ENCODE data around the gene GALNS.

Gene GALNS

GRCh38 chr16:88793251-88793954 lies 63.3 kb downstream of the GALNS start:
- Histone ChIP-seq H4K20me1 (ENCODE audit: low read depth, low read length) (no peaks in the 10 kb centered on the region), H3K27me3 (ENCODE audit: low read length) (no peaks in the 10 kb centered on the region), H2AFZ (ENCODE audit: low read depth, low read length, severe bottlenecking) (no peak overlapping the region), H3K27ac (ENCODE audit: low read depth, low read length) (no peak overlapping the region), H3F3A (ENCODE audit: insufficient read depth) (no peaks in the 10 kb centered on the region), H3K4me2 (ENCODE audit: low read depth, low read length, poor library complexity, severe bottlenecking) (no peak overlapping the region), H3K4me3 (ENCODE audit: insufficient read depth, low read length, poor library complexity, severe bottlenecking) (no peak overlapping the region), H3K79me2 (ENCODE audit: insufficient read depth, low read length) (no peaks in the 10 kb centered on the region), H3K9me2 (replicated peaks; ENCODE audit: insufficient read depth, low read length) (no peaks in the 10 kb centered on the region), H3K9me3 (ENCODE audit: insufficient read depth, low read length) (no peaks in the 10 kb centered on the region), H3K36me3 (ENCODE audit: low read length) (no peaks in the 10 kb centered on the region), H3K9ac (ENCODE audit: low read length) (no peak overlapping the region)
- no peak for TF ChIP-seq EZH2phosphoT487 (conservative IDR thresholded peaks at IDR 0.05; ENCODE audit: low read length)
- TF ChIP-seq, protein P1, sequence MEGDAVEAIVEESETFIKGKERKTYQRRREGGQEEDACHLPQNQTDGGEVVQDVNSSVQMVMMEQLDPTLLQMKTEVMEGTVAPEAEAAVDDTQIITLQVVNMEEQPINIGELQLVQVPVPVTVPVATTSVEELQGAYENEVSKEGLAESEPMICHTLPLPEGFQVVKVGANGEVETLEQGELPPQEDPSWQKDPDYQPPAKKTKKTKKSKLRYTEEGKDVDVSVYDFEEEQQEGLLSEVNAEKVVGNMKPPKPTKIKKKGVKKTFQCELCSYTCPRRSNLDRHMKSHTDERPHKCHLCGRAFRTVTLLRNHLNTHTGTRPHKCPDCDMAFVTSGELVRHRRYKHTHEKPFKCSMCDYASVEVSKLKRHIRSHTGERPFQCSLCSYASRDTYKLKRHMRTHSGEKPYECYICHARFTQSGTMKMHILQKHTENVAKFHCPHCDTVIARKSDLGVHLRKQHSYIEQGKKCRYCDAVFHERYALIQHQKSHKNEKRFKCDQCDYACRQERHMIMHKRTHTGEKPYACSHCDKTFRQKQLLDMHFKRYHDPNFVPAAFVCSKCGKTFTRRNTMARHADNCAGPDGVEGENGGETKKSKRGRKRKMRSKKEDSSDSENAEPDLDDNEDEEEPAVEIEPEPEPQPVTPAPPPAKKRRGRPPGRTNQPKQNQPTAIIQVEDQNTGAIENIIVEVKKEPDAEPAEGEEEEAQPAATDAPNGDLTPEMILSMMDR (IDR thresholded peaks at IDR 0.05; ENCODE audit: insufficient read depth, low read length, poor library complexity, severe bottlenecking), result no peak

DNA sequence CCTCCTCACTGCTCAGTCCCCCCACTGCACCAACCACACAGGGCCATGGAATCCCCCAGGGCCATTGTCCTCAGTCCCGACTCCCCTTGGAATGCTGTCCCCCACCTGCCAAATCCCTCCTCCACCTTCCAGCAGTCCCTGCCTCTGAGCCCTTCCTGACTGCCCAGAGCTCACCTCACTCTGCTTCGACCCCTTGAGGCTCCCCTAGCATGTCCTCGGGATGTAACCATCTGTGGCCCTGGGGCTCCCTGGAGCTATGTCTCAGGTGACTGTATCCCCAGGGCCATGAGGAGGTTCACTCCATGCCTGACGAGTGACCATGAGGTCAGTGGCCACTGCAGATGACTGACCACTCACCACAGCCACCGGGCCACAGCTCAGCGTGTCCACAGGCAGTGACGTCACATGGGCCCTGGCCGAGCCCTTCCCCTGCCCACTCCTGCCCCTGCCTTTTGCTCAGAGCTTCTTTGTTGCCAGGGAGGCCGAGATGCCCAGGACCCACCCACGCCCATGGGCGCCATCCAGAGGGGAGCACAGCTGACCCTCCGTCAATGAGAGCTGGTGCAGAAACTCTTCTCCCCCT lies 64.0 kb downstream of the GALNS start:
- Histone ChIP-seq H2AFZ (ENCODE audit: low read depth, low read length, severe bottlenecking) (no peak overlapping the region), H3F3A (ENCODE audit: insufficient read depth) (no peaks in the 10 kb centered on the region), H4K20me1 (ENCODE audit: low read depth, low read length) (no peaks in the 10 kb centered on the region), H3K27ac (ENCODE audit: low read depth, low read length) (no peak overlapping the region), H3K79me2 (ENCODE audit: insufficient read depth, low read length) (no peaks in the 10 kb centered on the region), H3K9me2 (replicated peaks; ENCODE audit: insufficient read depth, low read length) (no peaks in the 10 kb centered on the region), H3K9me3 (ENCODE audit: insufficient read depth, low read length) (no peaks in the 10 kb centered on the region), H3K27me3 (ENCODE audit: low read length) (no peaks in the 10 kb centered on the region), H3K9ac (ENCODE audit: low read length) (no peak overlapping the region), H3K4me2 (ENCODE audit: low read depth, low read length, poor library complexity, severe bottlenecking) (no peak overlapping the region), H3K4me3 (ENCODE audit: insufficient read depth, low read length, poor library complexity, severe bottlenecking) (no peak overlapping the region), H3K36me3 (ENCODE audit: low read length) (no peaks in the 10 kb centered on the region)
- no peak for TF ChIP-seq EZH2phosphoT487 (conservative IDR thresholded peaks at IDR 0.05; ENCODE audit: low read length)
- TF ChIP-seq, protein P1 (IDR thresholded peaks at IDR 0.05; ENCODE audit: insufficient read depth, low read length, poor library complexity, severe bottlenecking), result no peak

- Histone ChIP-seq H3K9me2 (replicated peaks; ENCODE audit: insufficient read depth, low read length) (no peaks in the 10 kb centered on the region), H3K9me3 (ENCODE audit: insufficient read depth, low read length) (no peaks in the 10 kb centered on the region), H3K36me3 (ENCODE audit: low read length) (no peaks in the 10 kb centered on the region), H3F3A (ENCODE audit: insufficient read depth) (no peaks in the 10 kb centered on the region), H3K27ac (ENCODE audit: low read depth, low read length) (no peak overlapping the region), H3K27me3 (ENCODE audit: low read length) (no peaks in the 10 kb centered on the region), H3K4me3 (ENCODE audit: insufficient read depth, low read length, poor library complexity, severe bottlenecking) (no peak overlapping the region), H4K20me1 (ENCODE audit: low read depth, low read length) (no peaks in the 10 kb centered on the region), H3K9ac (ENCODE audit: low read length) (no peak overlapping the region), H3K79me2 (ENCODE audit: insufficient read depth, low read length) (no peaks in the 10 kb centered on the region), H2AFZ (ENCODE audit: low read depth, low read length, severe bottlenecking) (no peak overlapping the region), H3K4me2 (ENCODE audit: low read depth, low read length, poor library complexity, severe bottlenecking) (no peak overlapping the region)
- TF ChIP-seq, protein P1 (IDR thresholded peaks at IDR 0.05; ENCODE audit: insufficient read depth, low read length, poor library complexity, severe bottlenecking), result no peak
- no peak for TF ChIP-seq EZH2phosphoT487 (conservative IDR thresholded peaks at IDR 0.05; ENCODE audit: low read length)
Measured at GRCh38 chr16:88792078-88792550, 64.6 kb downstream of the GALNS start.

Measured in SU-DHL-6 (cell line).